ENCODE data around the gene CD248.

CD248 gene

GRCh38 chr11:66318600-66318970, 1.7 kb upstream of the CD248 start:
- Histone ChIP-seq H3K36me3 (ENCODE audit: control insufficient read depth in 1 of 2, insufficient read depth in 2 of 2, low read length in 2 of 2) (no peaks in the 10 kb centered on the region), H3K4me3 (ENCODE audit: low read depth in 1 of 2, low read length in 2 of 2) (no peak overlapping the region), H3K27ac (ENCODE audit: low read depth, low read length) (no peak overlapping the region), H3K4me1 (ENCODE audit: control insufficient read depth in 1 of 2, insufficient read depth in 2 of 2, low read length in 2 of 2) (peaks cover 10 to 23% of the 10 kb centered on the region in 2 donors), H3K27me3 (ENCODE audit: control insufficient read depth in 1 of 2, insufficient read depth in 2 of 2, low read length in 2 of 2) (no peaks in the 10 kb centered on the region), H3K9ac (ENCODE audit: low read depth in 1 of 2, low read length in 2 of 2) (no peak overlapping the region), H3K9me3 (ENCODE audit: control insufficient read depth in 1 of 2, low read length in 2 of 2) (no peaks in the 10 kb centered on the region)

DNA sequence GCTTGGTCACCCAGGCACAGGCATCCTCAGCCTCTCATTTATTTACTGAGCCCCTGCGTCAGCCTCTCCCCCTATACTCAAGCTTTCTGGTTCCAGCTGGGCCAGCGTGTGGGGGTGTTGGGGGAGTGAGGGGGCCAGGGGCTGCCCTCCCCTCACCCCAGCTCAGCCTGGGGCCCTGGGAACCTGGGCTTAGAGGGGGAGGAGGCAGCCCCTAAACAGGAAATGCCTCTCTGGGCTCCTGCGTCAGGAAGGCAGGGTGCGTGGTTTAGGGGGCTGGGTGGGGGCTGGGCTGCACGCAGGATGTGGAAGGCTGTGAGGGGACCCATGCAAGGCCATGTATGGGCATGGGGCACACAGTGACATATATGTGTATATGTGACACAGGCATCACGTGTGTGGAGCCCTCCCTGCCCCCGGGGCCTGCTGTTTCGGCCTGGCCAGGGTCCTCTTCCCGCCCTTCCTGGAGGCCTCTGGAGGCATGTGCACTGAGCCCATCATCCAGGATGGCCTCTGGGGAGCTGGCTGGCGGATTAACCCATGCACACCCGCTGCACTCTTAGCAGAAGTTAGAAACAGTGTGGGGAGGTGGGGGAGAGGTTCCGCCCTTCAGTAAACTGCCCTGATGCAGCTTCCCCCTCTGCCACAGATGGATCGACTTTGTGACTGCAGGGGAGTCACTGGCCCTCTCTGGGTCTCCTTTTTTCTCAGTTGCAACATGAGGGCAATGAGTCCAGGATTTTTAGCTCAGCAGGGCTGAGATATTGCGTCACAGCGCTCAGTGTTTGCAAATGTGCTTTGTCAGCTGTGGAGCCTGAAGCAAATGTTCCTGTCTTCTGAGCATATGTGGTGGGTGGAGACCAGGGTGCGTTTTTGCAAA, 1.1 kb upstream of the CD248 start:
- H3K9me3 ChIP-seq (ENCODE audit: control insufficient read depth in 1 of 2, low read length in 2 of 2) = no peaks in the 10 kb centered on the region
- H3K27me3 ChIP-seq (ENCODE audit: control insufficient read depth in 1 of 2, insufficient read depth in 2 of 2, low read length in 2 of 2) = no peaks in the 10 kb centered on the region
- peak overlapping the region; percentile 61 for H3K27ac ChIP-seq (ENCODE audit: low read depth, low read length)
- no peaks in the 10 kb centered on the region for H3K36me3 ChIP-seq (ENCODE audit: control insufficient read depth in 1 of 2, insufficient read depth in 2 of 2, low read length in 2 of 2)
- H3K9ac ChIP-seq (ENCODE audit: low read depth in 1 of 2, low read length in 2 of 2) = no peak overlapping the region
- H3K4me3 ChIP-seq (ENCODE audit: low read depth in 1 of 2, low read length in 2 of 2) = no peak overlapping the region
- peaks cover 14 to 27% of the 10 kb centered on the region in 2 donors for H3K4me1 ChIP-seq (ENCODE audit: control insufficient read depth in 1 of 2, insufficient read depth in 2 of 2, low read length in 2 of 2)

GRCh38 chr11:66317322-66317722, 478 bp upstream of the CD248 start:
- no peaks in the 10 kb centered on the region for H3K36me3 ChIP-seq (ENCODE audit: control insufficient read depth in 1 of 2, insufficient read depth in 2 of 2, low read length in 2 of 2)
- no peaks in the 10 kb centered on the region for H3K9me3 ChIP-seq (ENCODE audit: control insufficient read depth in 1 of 2, low read length in 2 of 2)
- H3K4me1 ChIP-seq (ENCODE audit: control insufficient read depth in 1 of 2, insufficient read depth in 2 of 2, low read length in 2 of 2) = peaks cover 14 to 27% of the 10 kb centered on the region in 2 donors
- no peaks in the 10 kb centered on the region for H3K27me3 ChIP-seq (ENCODE audit: control insufficient read depth in 1 of 2, insufficient read depth in 2 of 2, low read length in 2 of 2)
- H3K27ac ChIP-seq (ENCODE audit: low read depth, low read length) = peak overlapping the region; percentile 61
- H3K9ac ChIP-seq (ENCODE audit: low read depth in 1 of 2, low read length in 2 of 2) = no peak overlapping the region
- H3K4me3 ChIP-seq (ENCODE audit: low read depth in 1 of 2, low read length in 2 of 2) = no peak overlapping the region

DNA sequence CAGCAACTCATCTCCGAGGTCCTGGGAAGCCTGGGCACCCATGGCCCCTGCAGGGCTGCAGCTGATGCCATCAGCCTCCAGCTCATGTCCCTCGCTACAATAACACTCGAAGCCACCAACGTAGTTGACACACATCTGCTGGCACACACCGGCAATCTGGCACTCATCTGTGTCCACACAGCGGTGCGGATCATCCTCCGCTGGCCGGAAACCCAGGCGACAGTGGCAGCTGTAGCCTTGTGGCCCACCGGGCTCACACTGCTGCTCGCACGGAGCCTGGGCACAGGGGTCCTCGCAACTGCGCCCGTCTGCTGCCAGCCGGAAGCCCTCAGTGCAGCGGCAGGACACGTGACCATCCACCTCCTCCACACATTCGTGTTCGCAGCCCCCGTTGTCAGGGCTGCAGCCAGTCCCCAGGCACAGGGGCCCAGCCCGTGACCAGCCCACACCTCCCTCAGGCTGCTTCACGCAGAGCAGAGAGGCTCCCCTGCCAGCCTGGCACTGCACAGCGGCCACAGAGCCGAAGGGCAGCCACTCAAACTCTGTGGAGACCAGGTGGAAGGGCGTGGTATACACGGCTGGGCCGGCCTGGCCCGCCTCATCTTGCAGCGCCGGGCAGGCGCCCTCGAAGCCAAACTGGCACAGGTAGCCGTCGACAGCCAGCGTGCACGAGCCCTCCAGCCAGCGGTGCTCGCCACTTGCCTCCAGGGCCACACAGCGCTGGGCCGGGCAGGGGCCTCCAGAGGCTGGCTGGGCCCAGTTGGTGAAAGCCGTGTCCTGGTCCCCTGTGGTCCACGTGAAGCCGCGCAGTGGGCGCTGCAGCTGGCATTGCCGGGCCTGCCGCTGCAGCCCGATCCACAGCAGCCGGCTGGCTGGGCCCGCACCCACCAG, 678 bp downstream of the CD248 start:
- H3K36me3 ChIP-seq (ENCODE audit: control insufficient read depth in 1 of 2, insufficient read depth in 2 of 2, low read length in 2 of 2) = no peaks in the 10 kb centered on the region
- peak overlapping the region in 1 of 2 donors; percentile 51 for H3K4me3 ChIP-seq (ENCODE audit: low read depth in 1 of 2, low read length in 2 of 2)
- H3K9me3 ChIP-seq (ENCODE audit: control insufficient read depth in 1 of 2, low read length in 2 of 2) = no peaks in the 10 kb centered on the region
- peak overlapping the region in 1 of 2 donors; percentile 18 for H3K9ac ChIP-seq (ENCODE audit: low read depth in 1 of 2, low read length in 2 of 2)
- peak overlapping the region; percentile 44 for H3K27ac ChIP-seq (ENCODE audit: low read depth, low read length)
- peaks cover 19 to 31% of the 10 kb centered on the region in 2 donors for H3K4me1 ChIP-seq (ENCODE audit: control insufficient read depth in 1 of 2, insufficient read depth in 2 of 2, low read length in 2 of 2)
- H3K27me3 ChIP-seq (ENCODE audit: control insufficient read depth in 1 of 2, insufficient read depth in 2 of 2, low read length in 2 of 2) = no peaks in the 10 kb centered on the region

GRCh38 chr11:66315498-66315885, 1.4 kb downstream of the CD248 start:
- Histone ChIP-seq H3K36me3 (ENCODE audit: control insufficient read depth in 1 of 2, insufficient read depth in 2 of 2, low read length in 2 of 2) (no peaks in the 10 kb centered on the region), H3K27ac (ENCODE audit: low read depth, low read length) (no peak overlapping the region), H3K27me3 (ENCODE audit: control insufficient read depth in 1 of 2, insufficient read depth in 2 of 2, low read length in 2 of 2) (no peaks in the 10 kb centered on the region), H3K9ac (ENCODE audit: low read depth in 1 of 2, low read length in 2 of 2) (peak overlapping the region in 1 of 2 donors; percentile 18), H3K4me1 (ENCODE audit: control insufficient read depth in 1 of 2, insufficient read depth in 2 of 2, low read length in 2 of 2) (peaks cover 19 to 31% of the 10 kb centered on the region in 2 donors), H3K4me3 (ENCODE audit: low read depth in 1 of 2, low read length in 2 of 2) (peak overlapping the region in 1 of 2 donors; percentile 51), H3K9me3 (ENCODE audit: control insufficient read depth in 1 of 2, low read length in 2 of 2) (no peaks in the 10 kb centered on the region)

- no peak overlapping the region for H3K4me3 ChIP-seq (ENCODE audit: low read depth in 1 of 2, low read length in 2 of 2)
- no peak overlapping the region for H3K9ac ChIP-seq (ENCODE audit: low read depth in 1 of 2, low read length in 2 of 2)
- H3K4me1 ChIP-seq (ENCODE audit: control insufficient read depth in 1 of 2, insufficient read depth in 2 of 2, low read length in 2 of 2) = peaks cover 19 to 31% of the 10 kb centered on the region in 2 donors
- H3K36me3 ChIP-seq (ENCODE audit: control insufficient read depth in 1 of 2, insufficient read depth in 2 of 2, low read length in 2 of 2) = no peaks in the 10 kb centered on the region
- H3K27ac ChIP-seq (ENCODE audit: low read depth, low read length) = no peak overlapping the region
- H3K27me3 ChIP-seq (ENCODE audit: control insufficient read depth in 1 of 2, insufficient read depth in 2 of 2, low read length in 2 of 2) = no peaks in the 10 kb centered on the region
- H3K9me3 ChIP-seq (ENCODE audit: control insufficient read depth in 1 of 2, low read length in 2 of 2) = no peaks in the 10 kb centered on the region
These were observed 2.0 kb downstream of the CD248 start for GRCh38 chr11:66314561-66315497.

- no peaks in the 10 kb centered on the region for H3K27me3 ChIP-seq (ENCODE audit: control insufficient read depth in 1 of 2, insufficient read depth in 2 of 2, low read length in 2 of 2)
- H3K4me1 ChIP-seq (ENCODE audit: control insufficient read depth in 1 of 2, insufficient read depth in 2 of 2, low read length in 2 of 2) = peaks cover 19 to 31% of the 10 kb centered on the region in 2 donors
- no peaks in the 10 kb centered on the region for H3K36me3 ChIP-seq (ENCODE audit: control insufficient read depth in 1 of 2, insufficient read depth in 2 of 2, low read length in 2 of 2)
- no peak overlapping the region for H3K4me3 ChIP-seq (ENCODE audit: low read depth in 1 of 2, low read length in 2 of 2)
- no peak overlapping the region for H3K27ac ChIP-seq (ENCODE audit: low read depth, low read length)
- H3K9me3 ChIP-seq (ENCODE audit: control insufficient read depth in 1 of 2, low read length in 2 of 2) = no peaks in the 10 kb centered on the region
- H3K9ac ChIP-seq (ENCODE audit: low read depth in 1 of 2, low read length in 2 of 2) = no peak overlapping the region
These were observed 2.7 kb downstream of the CD248 start for GRCh38 chr11:66314186-66314501.

DNA sequence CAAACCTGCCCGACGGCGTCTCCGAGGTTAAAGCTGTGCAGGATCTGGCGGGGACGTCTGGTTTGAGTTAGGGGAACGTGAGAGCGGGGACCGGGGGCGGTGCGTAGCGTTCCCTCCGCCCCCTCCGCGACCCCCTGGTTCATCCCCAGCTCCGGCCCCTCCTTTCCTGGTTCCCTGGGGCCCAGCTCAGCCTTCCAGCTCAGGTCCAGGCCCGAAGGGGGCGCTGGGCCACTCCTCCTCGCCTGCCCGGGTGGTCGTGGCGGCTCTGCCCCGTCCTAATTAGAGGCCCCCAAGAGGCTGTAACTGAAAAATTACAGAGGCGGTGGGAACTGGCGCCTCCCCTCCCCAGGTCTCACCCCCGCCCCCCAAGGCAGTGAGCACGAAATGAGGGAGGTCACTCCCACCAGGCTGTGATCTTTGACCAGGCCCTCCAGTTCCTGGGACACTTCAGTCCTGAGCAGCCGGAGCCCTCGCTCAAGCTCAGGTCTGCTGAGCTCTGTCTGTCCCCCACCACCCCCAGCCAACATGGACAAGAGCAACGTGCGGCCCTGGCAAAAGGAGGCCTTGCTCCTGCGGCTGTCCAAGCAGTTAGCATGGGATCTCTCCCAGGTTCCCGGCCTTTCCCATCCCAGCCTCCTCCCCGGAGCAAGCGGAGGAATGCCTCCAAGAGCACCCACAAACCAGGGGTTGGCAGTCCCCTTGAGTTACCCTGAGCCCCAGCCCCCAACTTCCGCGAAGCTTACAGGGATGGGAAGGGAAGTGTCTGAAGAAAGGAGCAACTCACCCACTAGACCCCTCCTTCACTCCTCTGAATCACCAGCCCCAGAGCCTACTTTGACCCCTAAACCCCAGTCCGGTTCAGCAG, 3.3 kb downstream of the CD248 start:
- H3K27ac ChIP-seq (ENCODE audit: low read depth, low read length) = peak overlapping the region; percentile 83
- no peaks in the 10 kb centered on the region for H3K9me3 ChIP-seq (ENCODE audit: control insufficient read depth in 1 of 2, low read length in 2 of 2)
- peak overlapping the region; percentile 47 to 61 for H3K9ac ChIP-seq (ENCODE audit: low read depth in 1 of 2, low read length in 2 of 2)
- peak overlapping the region; percentile 50 to 65 for H3K4me3 ChIP-seq (ENCODE audit: low read depth in 1 of 2, low read length in 2 of 2)
- peaks cover 18 to 26% of the 10 kb centered on the region in 2 donors for H3K4me1 ChIP-seq (ENCODE audit: control insufficient read depth in 1 of 2, insufficient read depth in 2 of 2, low read length in 2 of 2)
- no peaks in the 10 kb centered on the region for H3K36me3 ChIP-seq (ENCODE audit: control insufficient read depth in 1 of 2, insufficient read depth in 2 of 2, low read length in 2 of 2)
- no peaks in the 10 kb centered on the region for H3K27me3 ChIP-seq (ENCODE audit: control insufficient read depth in 1 of 2, insufficient read depth in 2 of 2, low read length in 2 of 2)

All from duodenal mucosa (tissue), 2 donors.